Nephron progenitor cell (in vitro differentiated cells): Measurements from ENCODE around the gene SEC31B.

Experiments used
- DNase-seq: peaks from one replicate; pipeline ENCODE4 v3.0.0; 2021
- H3K27ac Mint-ChIP-seq: 2 replicates; pipeline ENCODE4 v1.8.0; 2021; ENCODE audit warnings: mild to moderate bottlenecking, moderate library complexity, mixed read lengths
- H3K27me3 Mint-ChIP-seq: 2 replicates; pipeline ENCODE4 v1.8.0; 2021; ENCODE audit warnings: mild to moderate bottlenecking, low read depth, mixed read lengths; ENCODE audit not compliant: poor library complexity
- H3K36me3 Mint-ChIP-seq: 2 replicates; pipeline ENCODE4 v1.8.0; 2021; ENCODE audit warnings: low read depth, mixed read lengths
- H3K4me1 Mint-ChIP-seq: 2 replicates; pipeline ENCODE4 v1.8.0; 2021; ENCODE audit warnings: mixed read lengths
- H3K4me3 Mint-ChIP-seq: 2 replicates; pipeline ENCODE4 v1.8.0; 2021; ENCODE audit warnings: mild to moderate bottlenecking, moderate library complexity, mixed read lengths
- H3K9me3 Mint-ChIP-seq: 2 replicates; pipeline ENCODE4 v1.8.0; 2021; ENCODE audit warnings: mild to moderate bottlenecking, moderate library complexity, mixed read lengths
- TF ChIP-seq, protein P1 (sequence below): fragments of 200-600 bp; sonication (generic); IDR thresholded peaks from 2 replicates; pipeline ENCODE4 v1.5.0; 2021; ENCODE audit warnings: antibody characterized with exemption

The SEC31B gene, protein sequence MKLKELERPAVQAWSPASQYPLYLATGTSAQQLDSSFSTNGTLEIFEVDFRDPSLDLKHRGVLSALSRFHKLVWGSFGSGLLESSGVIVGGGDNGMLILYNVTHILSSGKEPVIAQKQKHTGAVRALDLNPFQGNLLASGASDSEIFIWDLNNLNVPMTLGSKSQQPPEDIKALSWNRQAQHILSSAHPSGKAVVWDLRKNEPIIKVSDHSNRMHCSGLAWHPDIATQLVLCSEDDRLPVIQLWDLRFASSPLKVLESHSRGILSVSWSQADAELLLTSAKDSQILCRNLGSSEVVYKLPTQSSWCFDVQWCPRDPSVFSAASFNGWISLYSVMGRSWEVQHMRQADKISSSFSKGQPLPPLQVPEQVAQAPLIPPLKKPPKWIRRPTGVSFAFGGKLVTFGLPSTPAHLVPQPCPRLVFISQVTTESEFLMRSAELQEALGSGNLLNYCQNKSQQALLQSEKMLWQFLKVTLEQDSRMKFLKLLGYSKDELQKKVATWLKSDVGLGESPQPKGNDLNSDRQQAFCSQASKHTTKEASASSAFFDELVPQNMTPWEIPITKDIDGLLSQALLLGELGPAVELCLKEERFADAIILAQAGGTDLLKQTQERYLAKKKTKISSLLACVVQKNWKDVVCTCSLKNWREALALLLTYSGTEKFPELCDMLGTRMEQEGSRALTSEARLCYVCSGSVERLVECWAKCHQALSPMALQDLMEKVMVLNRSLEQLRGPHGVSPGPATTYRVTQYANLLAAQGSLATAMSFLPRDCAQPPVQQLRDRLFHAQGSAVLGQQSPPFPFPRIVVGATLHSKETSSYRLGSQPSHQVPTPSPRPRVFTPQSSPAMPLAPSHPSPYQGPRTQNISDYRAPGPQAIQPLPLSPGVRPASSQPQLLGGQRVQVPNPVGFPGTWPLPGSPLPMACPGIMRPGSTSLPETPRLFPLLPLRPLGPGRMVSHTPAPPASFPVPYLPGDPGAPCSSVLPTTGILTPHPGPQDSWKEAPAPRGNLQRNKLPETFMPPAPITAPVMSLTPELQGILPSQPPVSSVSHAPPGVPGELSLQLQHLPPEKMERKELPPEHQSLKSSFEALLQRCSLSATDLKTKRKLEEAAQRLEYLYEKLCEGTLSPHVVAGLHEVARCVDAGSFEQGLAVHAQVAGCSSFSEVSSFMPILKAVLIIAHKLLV

GRCh38 chr10:100519311-100520051, at the start of gene SEC31B:
SEC31B (minus strand) TSS chr10:100519861; CDS start chr10:100516952, 2,909 bp downstream.
- Mint-ChIP-seq H3K27me3 (peaks cover 35% of the 10 kb centered on the region), H3K27ac (peak within 1 kb of the TSS; percentile 92)
- TF ChIP-seq, protein P1, sequence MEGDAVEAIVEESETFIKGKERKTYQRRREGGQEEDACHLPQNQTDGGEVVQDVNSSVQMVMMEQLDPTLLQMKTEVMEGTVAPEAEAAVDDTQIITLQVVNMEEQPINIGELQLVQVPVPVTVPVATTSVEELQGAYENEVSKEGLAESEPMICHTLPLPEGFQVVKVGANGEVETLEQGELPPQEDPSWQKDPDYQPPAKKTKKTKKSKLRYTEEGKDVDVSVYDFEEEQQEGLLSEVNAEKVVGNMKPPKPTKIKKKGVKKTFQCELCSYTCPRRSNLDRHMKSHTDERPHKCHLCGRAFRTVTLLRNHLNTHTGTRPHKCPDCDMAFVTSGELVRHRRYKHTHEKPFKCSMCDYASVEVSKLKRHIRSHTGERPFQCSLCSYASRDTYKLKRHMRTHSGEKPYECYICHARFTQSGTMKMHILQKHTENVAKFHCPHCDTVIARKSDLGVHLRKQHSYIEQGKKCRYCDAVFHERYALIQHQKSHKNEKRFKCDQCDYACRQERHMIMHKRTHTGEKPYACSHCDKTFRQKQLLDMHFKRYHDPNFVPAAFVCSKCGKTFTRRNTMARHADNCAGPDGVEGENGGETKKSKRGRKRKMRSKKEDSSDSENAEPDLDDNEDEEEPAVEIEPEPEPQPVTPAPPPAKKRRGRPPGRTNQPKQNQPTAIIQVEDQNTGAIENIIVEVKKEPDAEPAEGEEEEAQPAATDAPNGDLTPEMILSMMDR, result no peak

GRCh38 chr10:100568912-100569311, 49.3 kb upstream of the SEC31B start:
- peaks cover 9% of the 10 kb centered on the region for H3K4me1 Mint-ChIP-seq
- no peaks in the 10 kb centered on the region for H3K36me3 Mint-ChIP-seq
- H3K9me3 Mint-ChIP-seq, result no peaks in the 10 kb centered on the region
- H3K27me3 Mint-ChIP-seq, result peaks cover 17% of the 10 kb centered on the region
- no peak for DNase-seq
- H3K4me3 Mint-ChIP-seq, result no peak overlapping the region
- TF ChIP-seq, protein P1, result no peak
- H3K27ac Mint-ChIP-seq, result no peak overlapping the region

More at GRCh38 chr10:100519311-100520051, at the start of gene SEC31B:
- DNase-seq, result peak; percentile 78
- peaks cover 5% of the 10 kb centered on the region for H3K4me1 Mint-ChIP-seq
- H3K9me3 Mint-ChIP-seq, result no peaks in the 10 kb centered on the region
- H3K36me3 Mint-ChIP-seq, result peaks cover 24% of the 10 kb centered on the region
- peak within 1 kb of the TSS; percentile 95 for H3K4me3 Mint-ChIP-seq

DNA sequence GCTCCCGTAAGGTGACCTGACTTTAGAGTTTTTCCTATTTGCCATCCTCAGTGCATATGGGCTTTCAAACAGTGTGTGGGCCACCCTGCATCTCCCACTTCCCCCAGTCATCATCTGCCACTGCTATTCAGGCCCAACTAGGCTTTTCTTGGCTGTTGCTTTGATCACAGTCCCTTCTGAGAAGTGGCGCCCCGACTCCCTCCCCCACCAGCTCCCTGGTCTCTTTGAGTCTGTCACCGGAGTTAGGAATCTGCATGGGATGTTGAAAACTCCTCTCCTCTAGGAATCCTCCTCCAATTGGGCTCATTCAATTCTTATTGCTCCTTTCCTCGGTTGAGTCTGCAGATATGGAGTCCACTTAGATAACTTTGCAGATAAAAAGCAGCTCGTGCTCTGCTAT, 48.2 kb upstream of the SEC31B start:
- peak overlapping the region; percentile 8 for H3K27ac Mint-ChIP-seq
- H3K4me3 Mint-ChIP-seq, result peak overlapping the region; percentile 6
- no peak for DNase-seq
- H3K9me3 Mint-ChIP-seq, result no peaks in the 10 kb centered on the region
- H3K36me3 Mint-ChIP-seq, result no peaks in the 10 kb centered on the region
- TF ChIP-seq, protein P1, result no peak
- peaks cover 3% of the 10 kb centered on the region for H3K4me1 Mint-ChIP-seq
- H3K27me3 Mint-ChIP-seq, result peaks cover 22% of the 10 kb centered on the region

DNA sequence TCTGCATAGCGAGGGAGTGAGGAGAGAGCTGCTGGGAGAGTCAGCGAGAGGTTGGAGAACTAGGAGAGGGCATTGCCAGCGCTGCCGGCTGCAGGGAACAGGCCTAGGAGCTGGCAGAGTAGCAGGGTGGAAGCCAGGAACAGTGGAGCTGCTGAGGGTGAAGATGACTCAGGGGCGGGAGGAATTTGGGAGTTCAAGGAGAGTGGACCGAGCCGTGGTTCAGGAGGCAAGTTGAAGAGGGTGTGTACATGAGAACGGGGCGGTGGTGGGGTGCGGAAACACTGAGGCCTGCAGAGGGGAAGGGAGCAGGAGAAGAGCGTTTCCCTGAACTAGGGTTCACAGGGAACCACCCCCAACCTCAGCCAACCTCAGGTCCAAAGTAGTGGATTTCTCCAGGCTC, 47.6 kb upstream of the SEC31B start:
- no peaks in the 10 kb centered on the region for H3K9me3 Mint-ChIP-seq
- peaks cover 20% of the 10 kb centered on the region for H3K27me3 Mint-ChIP-seq
- TF ChIP-seq, protein P1, result no peak
- H3K4me3 Mint-ChIP-seq, result no peak overlapping the region
- no peak for DNase-seq
- H3K36me3 Mint-ChIP-seq, result no peaks in the 10 kb centered on the region
- peak overlapping the region; percentile 43 for H3K27ac Mint-ChIP-seq
- H3K4me1 Mint-ChIP-seq, result no peaks in the 10 kb centered on the region

DNA sequence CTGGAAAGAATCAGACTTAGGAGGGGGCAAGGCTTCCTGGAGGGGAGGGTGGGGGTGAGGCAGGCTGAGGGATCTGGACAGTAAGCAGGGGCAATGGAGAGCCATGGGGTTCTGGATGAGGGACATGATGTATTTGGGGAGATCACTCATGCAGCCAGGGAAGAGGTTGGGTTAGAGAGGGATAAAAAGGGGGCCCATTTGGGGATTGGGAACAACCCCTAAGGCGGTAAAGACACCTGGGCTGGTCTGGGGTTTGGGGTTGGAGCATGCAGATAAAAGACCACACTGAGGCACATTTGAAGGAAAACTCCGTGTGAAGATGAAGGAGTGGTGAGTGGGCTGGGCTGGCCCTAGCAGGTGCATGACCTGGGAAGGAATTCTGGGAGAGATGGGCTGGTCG, 46.9 kb upstream of the SEC31B start:
- no peaks in the 10 kb centered on the region for H3K36me3 Mint-ChIP-seq
- H3K9me3 Mint-ChIP-seq, result no peaks in the 10 kb centered on the region
- H3K27me3 Mint-ChIP-seq, result peaks cover 20% of the 10 kb centered on the region
- no peak overlapping the region for H3K27ac Mint-ChIP-seq
- no peak overlapping the region for H3K4me3 Mint-ChIP-seq
- peaks cover 4% of the 10 kb centered on the region for H3K4me1 Mint-ChIP-seq
- TF ChIP-seq, protein P1, result no peak
- no peak for DNase-seq
